ENCODE measurements around the gene DLGAP4. TPM values are rescaled to one million over a fixed set of nuclear protein-coding genes. Genes with fewer than 3 reads are reported as not detected.

Gene DLGAP4
- total RNA-seq, 1 experiment from 2014 or later: 40.3 TPM

DNA sequence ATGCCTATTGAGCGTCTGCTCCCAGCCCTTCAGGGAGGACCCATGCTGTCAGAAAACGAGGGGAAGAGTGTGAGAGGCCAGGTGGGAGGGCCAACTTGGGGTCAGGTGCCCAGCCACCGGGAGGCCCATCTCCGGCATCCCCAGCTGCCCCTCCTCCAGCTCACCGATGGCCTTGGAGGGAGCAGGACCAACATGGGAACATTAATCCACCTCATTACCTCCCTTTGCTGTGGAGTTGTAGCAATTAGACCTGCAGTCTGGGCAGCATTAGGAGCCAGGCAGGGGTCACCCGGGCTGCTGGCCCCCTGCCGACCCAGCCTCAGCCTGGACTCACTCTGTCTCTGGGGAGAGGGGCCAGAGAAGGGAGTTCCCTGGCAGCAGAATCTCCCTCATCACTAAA is 25.1 kb downstream of the DLGAP4 start:
- peaks cover 5 to 23% of the 10 kb centered on the region in 2 experiments for H3K4me1 ChIP-seq (ENCODE audit: control insufficient read depth in 1 of 2, insufficient read depth in 2 of 2, low read length in 2 of 2)
- no peak overlapping the region for H3K4me2 ChIP-seq (ENCODE audit: low read length)
- DNase-seq (ENCODE audit: low read depth, low spot score) (no peak), ATAC-seq (no peak)
- no peaks in the 10 kb centered on the region for H3K27me3 ChIP-seq (ENCODE audit: insufficient read depth, low read length)
- H2AFZ ChIP-seq (ENCODE audit: low read depth, low read length, poor library complexity, severe bottlenecking): no peak overlapping the region
- CTCF ChIA-PET: no interaction called here
- no peak overlapping the region for H3K27ac ChIP-seq (ENCODE audit: low read depth, low read length)
- no peaks in the 10 kb centered on the region for H3K9me3 ChIP-seq (ENCODE audit: control insufficient read depth in 1 of 2, insufficient read depth in 1 of 2, low read depth in 1 of 2, low read length in 2 of 2)
- no peaks in the 10 kb centered on the region for H3K9me2 ChIP-seq (ENCODE audit: insufficient read depth)
- RAD21 ChIA-PET (ENCODE audit: low non-redundant PET in 1 of 2, low total read pairs in 2 of 2, uncharacterized antibody in 2 of 2, unreplicated experiment in 2 of 2): no interaction called here
- no peak overlapping the region for H3K4me3 ChIP-seq (replicated peaks in 1 of 2; ENCODE audit: low read depth in 1 of 2, low read length in 2 of 2)
- no TSS peak for BruUV-seq (replicated peaks)
- H3K36me3 ChIP-seq (ENCODE audit: control insufficient read depth in 1 of 2, insufficient read depth in 2 of 2, low read length in 2 of 2): no peaks in the 10 kb centered on the region
- H3K9ac ChIP-seq (ENCODE audit: low read length): no peak overlapping the region
- H3K79me2 ChIP-seq (ENCODE audit: insufficient read depth, low read length): no peaks in the 10 kb centered on the region
- TF ChIP-seq, protein P1, sequence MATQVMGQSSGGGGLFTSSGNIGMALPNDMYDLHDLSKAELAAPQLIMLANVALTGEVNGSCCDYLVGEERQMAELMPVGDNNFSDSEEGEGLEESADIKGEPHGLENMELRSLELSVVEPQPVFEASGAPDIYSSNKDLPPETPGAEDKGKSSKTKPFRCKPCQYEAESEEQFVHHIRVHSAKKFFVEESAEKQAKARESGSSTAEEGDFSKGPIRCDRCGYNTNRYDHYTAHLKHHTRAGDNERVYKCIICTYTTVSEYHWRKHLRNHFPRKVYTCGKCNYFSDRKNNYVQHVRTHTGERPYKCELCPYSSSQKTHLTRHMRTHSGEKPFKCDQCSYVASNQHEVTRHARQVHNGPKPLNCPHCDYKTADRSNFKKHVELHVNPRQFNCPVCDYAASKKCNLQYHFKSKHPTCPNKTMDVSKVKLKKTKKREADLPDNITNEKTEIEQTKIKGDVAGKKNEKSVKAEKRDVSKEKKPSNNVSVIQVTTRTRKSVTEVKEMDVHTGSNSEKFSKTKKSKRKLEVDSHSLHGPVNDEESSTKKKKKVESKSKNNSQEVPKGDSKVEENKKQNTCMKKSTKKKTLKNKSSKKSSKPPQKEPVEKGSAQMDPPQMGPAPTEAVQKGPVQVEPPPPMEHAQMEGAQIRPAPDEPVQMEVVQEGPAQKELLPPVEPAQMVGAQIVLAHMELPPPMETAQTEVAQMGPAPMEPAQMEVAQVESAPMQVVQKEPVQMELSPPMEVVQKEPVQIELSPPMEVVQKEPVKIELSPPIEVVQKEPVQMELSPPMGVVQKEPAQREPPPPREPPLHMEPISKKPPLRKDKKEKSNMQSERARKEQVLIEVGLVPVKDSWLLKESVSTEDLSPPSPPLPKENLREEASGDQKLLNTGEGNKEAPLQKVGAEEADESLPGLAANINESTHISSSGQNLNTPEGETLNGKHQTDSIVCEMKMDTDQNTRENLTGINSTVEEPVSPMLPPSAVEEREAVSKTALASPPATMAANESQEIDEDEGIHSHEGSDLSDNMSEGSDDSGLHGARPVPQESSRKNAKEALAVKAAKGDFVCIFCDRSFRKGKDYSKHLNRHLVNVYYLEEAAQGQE (IDR thresholded peaks at IDR 0.05; ENCODE audit: low read depth): no peak
- TF ChIP-seq POLR2A (IDR thresholded peaks at IDR 0.05; ENCODE audit: borderline replicate concordance, extremely low read depth, insufficient read depth, insufficient read length) (no peak), SRF (IDR thresholded peaks at IDR 0.05; ENCODE audit: low read depth) (no peak), EZH2phosphoT487 (IDR thresholded peaks at IDR 0.05; ENCODE audit: borderline replicate concordance) (no peak), ZFX (IDR thresholded peaks at IDR 0.05) (no peak), RAD21 (IDR thresholded peaks at IDR 0.05; ENCODE audit: low read depth) (no peak), EZH2 (IDR thresholded peaks at IDR 0.05) (no peak), CEBPB (IDR thresholded peaks at IDR 0.05; ENCODE audit: low read depth) (no peak), FOSL1 (IDR thresholded peaks at IDR 0.05; ENCODE audit: low read depth) (no peak), YY1 (IDR thresholded peaks at IDR 0.05; ENCODE audit: extremely low read depth, insufficient replicate concordance, low read depth, low read length) (no peak), TCF7L2 (IDR thresholded peaks at IDR 0.05; ENCODE audit: borderline replicate concordance, extremely low read depth, insufficient read depth, insufficient read length) (no peak), SIN3A (IDR thresholded peaks at IDR 0.05; ENCODE audit: low read depth) (no peak), JUND (IDR thresholded peaks at IDR 0.05) (no peak), POLR2AphosphoS5 (IDR thresholded peaks at IDR 0.05; ENCODE audit: low read depth, low read length) (no peak)
- TF ChIP-seq, protein P2, sequence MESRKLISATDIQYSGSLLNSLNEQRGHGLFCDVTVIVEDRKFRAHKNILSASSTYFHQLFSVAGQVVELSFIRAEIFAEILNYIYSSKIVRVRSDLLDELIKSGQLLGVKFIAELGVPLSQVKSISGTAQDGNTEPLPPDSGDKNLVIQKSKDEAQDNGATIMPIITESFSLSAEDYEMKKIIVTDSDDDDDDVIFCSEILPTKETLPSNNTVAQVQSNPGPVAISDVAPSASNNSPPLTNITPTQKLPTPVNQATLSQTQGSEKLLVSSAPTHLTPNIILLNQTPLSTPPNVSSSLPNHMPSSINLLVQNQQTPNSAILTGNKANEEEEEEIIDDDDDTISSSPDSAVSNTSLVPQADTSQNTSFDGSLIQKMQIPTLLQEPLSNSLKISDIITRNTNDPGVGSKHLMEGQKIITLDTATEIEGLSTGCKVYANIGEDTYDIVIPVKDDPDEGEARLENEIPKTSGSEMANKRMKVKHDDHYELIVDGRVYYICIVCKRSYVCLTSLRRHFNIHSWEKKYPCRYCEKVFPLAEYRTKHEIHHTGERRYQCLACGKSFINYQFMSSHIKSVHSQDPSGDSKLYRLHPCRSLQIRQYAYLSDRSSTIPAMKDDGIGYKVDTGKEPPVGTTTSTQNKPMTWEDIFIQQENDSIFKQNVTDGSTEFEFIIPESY (IDR thresholded peaks at IDR 0.05; ENCODE audit: extremely low read depth, insufficient replicate concordance, low read length): no peak
- TF ChIP-seq, protein P3, sequence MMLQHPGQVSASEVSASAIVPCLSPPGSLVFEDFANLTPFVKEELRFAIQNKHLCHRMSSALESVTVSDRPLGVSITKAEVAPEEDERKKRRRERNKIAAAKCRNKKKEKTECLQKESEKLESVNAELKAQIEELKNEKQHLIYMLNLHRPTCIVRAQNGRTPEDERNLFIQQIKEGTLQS (IDR thresholded peaks at IDR 0.05): no peak
- POLR2A ChIA-PET: no interaction called here
- intact Hi-C loops (cut with micrococcal nuclease): no loop called here
- H4K20me1 ChIP-seq (ENCODE audit: insufficient read depth): no peaks in the 10 kb centered on the region
